SU-DHL-6 (cell line): Measurements from ENCODE around the gene CCDC24.

Experiments used
- CTCF ChIP-seq: fragments of 200-600 bp; sonication (generic); IDR thresholded peaks from one replicate; pipeline ENCODE4 v1.5.1; 2017; ENCODE audit warnings: antibody characterized with exemption, mild to moderate bottlenecking, low read length, moderate library complexity; ENCODE audit not compliant: insufficient read depth, poor library complexity, severe bottlenecking
- EZH2phosphoT487 ChIP-seq: fragments of 200-600 bp; sonication (generic), shearing (Covaris generic); conservative IDR thresholded peaks from 2 replicates; pipeline ENCODE4 v1.6.1; 2018; ENCODE audit warnings: mild to moderate bottlenecking, antibody characterized with exemption, low read length, moderate library complexity, mixed read lengths

GRCh38 chr1:43997295-43997999 lies 6.0 kb downstream of the CCDC24 start:
- TF ChIP-seq CTCF = no peak
- no peak for TF ChIP-seq EZH2phosphoT487
